LNCaP clone FGC (cell line): Measurements from ENCODE around the gene CEMP1.

ENCODE experiments used
- DNase-seq: peaks from one replicate; pipeline ENCODE4 v3.0.0-alpha.2; 2011; ENCODE audit warnings: low read depth
- H3K4me3 ChIP-seq: 2 replicates; pipeline ENCODE4 v1.5.1; 2011; ENCODE audit warnings: mild to moderate bottlenecking, low read depth, low read length, control low read depth
- CTCF ChIP-seq: IDR thresholded peaks from 2 replicates; pipeline ENCODE4 v1.5.1; 2012; ENCODE audit warnings: mild to moderate bottlenecking; ENCODE audit not compliant: control insufficient read depth, insufficient read depth; ENCODE audit errors: extremely low read depth

Gene CEMP1

GRCh38 chr16:2523801-2524231 is 7.4 kb downstream of the CEMP1 start:
- TF ChIP-seq CTCF, result no peak
- DNase-seq, result no peak
- no peak overlapping the region for H3K4me3 ChIP-seq

DNA sequence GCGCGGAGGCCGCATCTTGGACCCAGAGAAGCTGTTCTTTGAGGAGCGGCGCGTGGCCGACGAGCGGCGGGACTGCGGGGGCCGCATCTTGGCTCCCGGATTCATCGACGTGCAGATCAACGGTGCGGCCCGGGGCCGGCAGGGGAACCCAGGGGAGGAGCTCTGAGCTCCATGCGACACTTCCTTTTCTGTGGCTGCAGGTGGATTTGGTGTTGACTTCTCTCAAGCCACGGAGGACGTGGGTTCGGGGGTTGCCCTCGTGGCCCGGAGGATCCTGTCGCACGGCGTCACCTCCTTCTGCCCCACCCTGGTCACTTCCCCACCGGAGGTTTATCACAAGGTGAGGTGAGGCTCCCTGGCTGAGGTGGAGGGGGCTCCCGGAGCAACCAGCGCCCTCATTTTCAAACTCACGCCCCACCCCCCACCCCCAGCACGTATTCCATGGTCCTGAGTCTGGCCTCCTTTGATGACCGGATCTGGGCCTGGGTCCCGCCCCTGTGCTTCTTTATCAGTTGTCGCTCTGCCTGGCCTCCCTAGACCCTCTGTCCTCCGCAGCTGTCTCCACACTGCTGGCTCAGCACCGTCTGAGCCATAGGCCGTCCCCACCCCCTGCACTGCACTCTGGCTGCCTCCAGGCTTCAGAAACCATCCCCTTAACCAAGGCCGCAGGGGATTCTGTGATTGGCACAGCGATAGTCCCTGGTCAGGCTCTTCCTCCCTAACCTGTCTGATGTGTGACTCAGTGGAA is 10.2 kb downstream of the CEMP1 start:
- peak overlapping the region; percentile 80 for H3K4me3 ChIP-seq
- no peak for TF ChIP-seq CTCF
- no peak for DNase-seq

GRCh38 chr16:2520097-2520783 is 11.0 kb downstream of the CEMP1 start, which contains the start of gene AMDHD2:
Gene AMDHD2, plus strand, starts transcription at chr16:2520371. Its CDS starts 88 bp downstream, at chr16:2520459.
- H3K4me3 ChIP-seq, result peak within 1 kb of the TSS; percentile 80
- TF ChIP-seq CTCF, result no peak
- peak; percentile 64 for DNase-seq

GRCh38 chr16:2519711-2520080 is 11.5 kb downstream of the CEMP1 start:
- H3K4me3 ChIP-seq, result peak overlapping the region; percentile 36
- no peak for DNase-seq
- TF ChIP-seq CTCF, result no peak

DNA sequence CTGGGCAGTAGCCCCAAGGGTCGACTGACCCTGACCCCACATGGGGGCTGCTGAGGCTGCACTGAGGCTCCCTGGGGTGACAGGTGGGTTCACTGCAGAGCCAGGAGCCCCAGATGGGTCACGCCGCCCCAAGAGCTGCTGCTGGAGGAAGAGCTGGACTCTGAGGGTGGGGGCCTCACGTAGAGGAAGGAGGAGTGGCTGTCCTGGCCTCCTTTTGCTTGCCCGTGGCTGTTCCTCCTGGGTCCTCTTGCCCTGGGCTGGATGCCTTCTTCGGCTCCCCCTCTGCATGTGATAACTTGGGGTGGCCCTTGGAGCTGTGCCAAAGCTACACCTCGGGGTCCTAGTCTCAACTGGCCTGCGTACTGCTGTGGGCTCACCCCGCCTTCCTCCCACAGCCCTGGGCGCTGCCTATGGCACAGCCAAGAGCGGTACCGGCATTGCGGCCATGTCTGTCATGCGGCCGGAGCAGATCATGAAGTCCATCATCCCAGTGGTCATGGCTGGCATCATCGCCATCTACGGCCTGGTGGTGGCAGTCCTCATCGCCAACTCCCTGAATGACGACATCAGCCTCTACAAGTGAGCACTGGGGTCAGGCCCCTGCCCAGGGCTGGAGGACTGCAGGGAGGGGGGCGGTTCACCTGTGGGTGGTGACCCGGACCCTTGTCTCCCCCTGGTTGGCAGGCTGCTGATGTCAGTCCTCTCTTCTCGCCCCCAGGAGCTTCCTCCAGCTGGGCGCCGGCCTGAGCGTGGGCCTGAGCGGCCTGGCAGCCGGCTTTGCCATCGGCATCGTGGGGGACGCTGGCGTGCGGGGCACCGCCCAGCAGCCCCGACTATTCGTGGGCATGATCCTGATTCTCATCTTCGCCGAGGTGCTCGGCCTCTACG is 12.1 kb downstream of the CEMP1 start:
- no peak for TF ChIP-seq CTCF
- peak overlapping the region; percentile 36 for H3K4me3 ChIP-seq
- no peak for DNase-seq

- no peak for DNase-seq
- TF ChIP-seq CTCF, result no peak
These were observed 13.1 kb downstream of the CEMP1 start for GRCh38 chr16:2517954-2518605.

More at GRCh38 chr16:2517954-2518605, 13.1 kb downstream of the CEMP1 start:
- H3K4me3 ChIP-seq, result no peak overlapping the region
